ENCODE data around the gene ANKRD66.
"Not testable (repeated sequence)": the region's sequence is repeated elsewhere in the genome, so short reads cannot be mapped to it uniquely, and the experiment has no call there.

The ANKRD66 gene

DNA sequence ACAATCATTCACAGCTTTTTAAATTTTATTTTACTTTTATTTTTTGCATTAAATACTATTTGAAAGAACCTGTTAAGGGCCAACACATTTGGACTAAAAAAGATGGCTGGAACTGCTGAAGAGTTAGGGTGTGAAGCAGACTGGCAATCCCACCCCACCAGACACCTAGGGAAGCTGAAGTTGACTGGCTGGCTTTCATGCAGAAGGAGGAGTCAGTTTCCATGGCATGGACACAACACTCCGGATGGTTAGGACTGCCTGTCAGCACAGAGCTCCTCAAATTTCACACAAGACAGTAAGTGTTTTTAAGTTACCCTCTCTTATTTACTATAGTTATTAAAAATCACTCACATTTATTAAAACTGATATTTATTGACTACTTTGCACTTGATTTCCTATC lies at the start of gene ANKRD66:
Gene ANKRD66 (plus strand): TSS at position 238 of the 400 bp plus-strand sequence. CDS start 5,016 bp downstream, outside the sequence.
- DNase-seq (ENCODE audit: low spot score): no peak

- no peak for DNase-seq (ENCODE audit: low spot score)
These were observed 46.8 kb upstream of the ANKRD66 start for GRCh38 chr6:46699970-46700369.

- DNase-seq (ENCODE audit: low spot score): peak; percentile 42
These were observed 42.2 kb upstream of the ANKRD66 start for GRCh38 chr6:46704562-46704961.

- no peak for DNase-seq (ENCODE audit: low spot score)
These were observed 40.3 kb upstream of the ANKRD66 start for GRCh38 chr6:46706464-46706863.

- no peak for DNase-seq (ENCODE audit: low spot score)
These were observed 35.2 kb upstream of the ANKRD66 start for GRCh38 chr6:46711491-46711890.

DNA sequence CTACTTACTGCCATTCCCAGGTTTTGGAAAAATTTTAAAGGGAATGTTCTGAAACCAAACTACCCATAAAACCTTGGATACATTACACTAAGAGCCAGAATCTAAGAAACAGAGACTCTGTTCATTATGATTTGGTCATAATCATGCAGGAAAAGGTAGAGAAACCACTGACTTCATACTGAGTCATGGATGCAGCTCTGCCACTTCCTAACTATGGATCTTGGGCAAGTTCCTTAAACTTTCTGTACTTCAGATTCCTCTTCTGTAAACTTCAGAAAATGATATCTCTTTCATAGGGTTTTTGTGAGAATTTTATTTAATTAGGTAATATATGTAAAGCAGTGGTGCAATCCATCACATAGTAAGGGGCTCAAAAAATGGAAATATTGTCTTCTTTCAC lies 31.6 kb upstream of the ANKRD66 start:
- no peak for DNase-seq (ENCODE audit: low spot score)

DNA sequence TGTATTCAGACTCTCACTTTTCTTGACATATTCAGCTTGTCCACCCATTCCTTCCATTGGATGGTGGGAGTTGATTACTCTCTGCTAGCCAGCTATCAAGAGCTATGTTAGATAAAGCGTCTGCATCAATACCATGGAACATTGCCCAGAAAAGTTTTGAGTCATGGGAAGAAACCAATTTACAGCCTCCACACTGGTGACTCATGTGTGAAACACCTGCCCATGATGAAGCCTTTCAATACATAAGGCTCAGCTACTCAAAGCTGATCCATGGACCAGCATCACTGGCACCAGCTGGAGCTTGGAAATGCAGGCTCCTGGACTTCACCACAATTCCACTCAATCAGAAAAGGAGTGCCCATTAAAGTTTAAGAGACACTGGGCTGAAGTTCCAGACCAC lies 27.6 kb upstream of the ANKRD66 start:
- DNase-seq (ENCODE audit: low spot score): no peak

DNA sequence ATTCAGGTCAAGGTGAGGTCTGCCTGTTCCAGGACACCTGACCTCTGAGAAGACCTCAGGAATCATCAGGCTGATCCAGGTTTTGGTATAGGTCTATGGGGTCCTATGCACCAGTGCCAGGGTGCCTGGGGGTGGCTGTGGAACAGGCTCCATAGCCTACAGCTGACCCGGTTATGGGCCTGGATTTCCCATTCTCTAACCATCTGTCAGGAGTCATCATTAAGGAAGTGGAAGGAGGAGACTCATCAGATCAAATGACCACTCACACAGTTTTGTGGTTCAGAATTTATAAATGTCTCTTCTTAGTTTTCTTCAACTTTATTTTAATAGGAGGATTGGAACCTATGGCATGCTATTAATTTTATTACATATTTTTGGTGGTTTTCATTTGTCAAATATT lies 26.3 kb upstream of the ANKRD66 start:
- DNase-seq (ENCODE audit: low spot score): no peak

DNA sequence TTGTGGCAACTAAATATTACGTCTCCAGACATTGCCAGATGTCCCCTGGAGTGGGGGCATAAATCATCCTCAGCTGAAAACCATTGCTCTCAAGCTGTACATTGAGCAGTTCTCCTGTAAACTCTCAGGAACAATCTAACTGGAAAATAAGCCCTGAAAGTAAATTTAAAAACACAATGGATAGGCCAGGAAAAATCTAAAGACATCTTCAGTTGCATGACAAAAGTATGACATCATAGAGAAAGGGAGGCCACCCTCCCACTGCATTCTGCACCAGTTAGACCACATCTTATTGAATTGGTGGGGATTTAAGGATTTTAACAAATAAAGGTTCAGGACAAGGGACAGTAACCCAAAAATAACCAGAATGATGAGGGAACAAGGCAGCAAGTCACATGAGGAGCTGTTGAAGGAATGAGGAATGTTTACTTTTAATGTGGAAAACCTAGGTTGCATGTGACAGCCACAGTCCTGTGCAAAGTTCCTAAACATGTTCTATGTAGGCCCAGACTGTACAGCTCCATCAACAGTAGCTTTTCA lies 16.9 kb upstream of the ANKRD66 start:
- DNase-seq (ENCODE audit: low spot score): no peak

DNA sequence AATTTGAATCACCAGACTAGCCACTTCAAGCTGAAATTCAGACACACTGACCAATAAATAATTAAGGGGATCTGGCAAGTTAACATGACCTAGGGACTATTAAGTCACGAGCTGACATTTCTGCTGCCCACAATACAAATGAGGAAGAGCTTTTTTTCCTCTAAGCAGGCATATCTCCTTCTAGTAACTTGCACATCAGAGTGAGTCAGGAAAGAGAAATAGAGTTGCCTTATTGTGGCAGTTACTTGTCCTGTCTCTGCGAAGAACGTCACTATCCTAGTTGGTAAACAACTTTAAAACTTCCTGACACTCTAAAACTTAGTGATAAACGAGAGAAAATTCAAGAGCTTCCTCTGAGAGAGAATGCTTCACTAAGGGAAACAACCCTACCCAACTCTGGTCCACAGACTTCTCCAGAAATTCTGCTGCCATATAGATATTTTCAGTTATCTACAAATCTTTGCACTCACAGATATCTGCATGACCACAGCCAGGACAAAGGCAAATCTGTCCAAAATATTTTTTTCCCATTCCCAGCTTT lies 15.7 kb upstream of the ANKRD66 start:
- no peak for DNase-seq (ENCODE audit: low spot score)

GRCh38 chr6:46733341-46733801 lies 13.4 kb upstream of the ANKRD66 start:
- no peak for DNase-seq (ENCODE audit: low spot score)

DNA sequence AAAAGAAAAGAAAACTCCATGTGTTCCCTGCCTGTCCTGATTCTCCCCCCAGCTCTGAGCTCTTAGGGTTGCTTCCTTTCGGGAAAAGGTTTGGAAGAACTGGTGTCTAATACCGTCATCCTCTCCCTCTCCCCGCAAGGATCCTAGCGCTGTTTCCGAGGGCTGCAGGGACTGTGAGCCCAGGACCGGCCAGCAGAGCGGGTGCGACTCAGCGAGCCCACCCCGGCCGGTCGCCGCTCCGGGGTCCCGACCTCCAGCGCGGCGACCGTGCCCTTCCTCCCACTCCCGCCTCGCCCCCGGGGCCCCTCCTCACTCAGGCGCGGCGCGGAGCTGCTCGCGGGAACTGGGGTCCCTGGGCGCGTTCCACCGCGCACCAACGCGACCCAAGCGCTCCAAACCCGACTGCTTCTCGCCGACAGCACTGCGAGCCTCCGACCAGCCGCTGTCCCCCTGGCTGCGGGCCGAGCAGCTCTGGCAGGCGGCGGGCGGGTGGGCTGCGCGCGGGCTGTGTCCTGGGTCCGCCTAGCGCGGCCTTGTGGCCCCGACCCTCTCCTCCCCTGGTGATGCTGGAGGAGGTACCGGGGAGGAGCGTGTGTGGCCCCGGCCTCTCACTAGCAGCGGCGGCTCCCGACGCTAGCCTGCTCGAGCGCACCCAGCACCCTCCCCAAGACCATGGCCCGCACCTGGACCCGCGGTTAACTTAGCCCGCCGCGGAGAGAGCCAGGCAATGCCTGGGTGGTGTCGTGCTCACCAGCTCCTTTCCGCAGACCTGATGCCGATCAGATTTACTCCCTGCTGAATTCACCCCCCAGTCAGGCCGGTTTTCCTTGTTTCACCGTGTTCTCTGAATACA lies 11.6 kb upstream of the ANKRD66 start, which contains the start of gene PLA2G7:
Gene PLA2G7 (minus strand): TSS at position 509 of the 853 bp plus-strand sequence. CDS start 12,484 bp downstream, outside the sequence.
- DNase-seq (ENCODE audit: low spot score): no peak

DNA sequence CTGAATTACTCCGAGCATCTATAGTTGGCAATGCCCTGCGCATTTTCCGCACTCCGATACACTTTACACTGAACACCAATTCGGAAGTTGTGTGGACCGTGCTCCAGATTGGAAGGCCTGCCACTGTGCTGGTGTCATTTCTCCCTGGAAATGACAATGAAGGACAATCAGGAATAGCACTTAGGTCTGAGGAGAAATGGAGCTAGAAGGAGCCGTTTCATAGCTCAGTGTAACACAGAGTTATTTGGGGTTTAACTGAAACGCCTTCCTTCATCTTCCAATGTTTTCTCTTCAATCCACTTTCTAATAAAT lies 11.1 kb upstream of the ANKRD66 start:
- DNase-seq (ENCODE audit: low spot score): no peak

DNA sequence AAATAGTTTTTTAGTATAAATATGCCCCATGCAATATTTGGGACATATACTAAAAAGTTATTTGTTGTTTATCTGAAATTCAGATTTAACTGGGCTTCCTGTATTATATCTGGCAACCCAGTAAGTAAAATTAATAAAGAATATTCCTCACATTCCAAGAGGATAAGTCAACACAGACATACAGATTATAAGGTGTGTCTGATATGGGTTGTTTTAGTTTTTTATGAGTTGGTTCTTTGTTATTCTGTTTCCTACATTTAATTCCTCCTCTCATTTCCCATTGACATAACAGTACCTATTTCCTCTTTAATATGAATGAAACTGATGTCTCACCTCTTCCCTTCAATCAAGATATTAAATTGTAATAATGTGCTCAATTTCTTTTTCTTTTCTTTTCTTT lies 9.8 kb upstream of the ANKRD66 start:
- no peak for DNase-seq (ENCODE audit: low spot score)

GRCh38 chr6:46741482-46741881 lies 5.3 kb upstream of the ANKRD66 start:
- no peak for DNase-seq (ENCODE audit: low spot score)

DNA sequence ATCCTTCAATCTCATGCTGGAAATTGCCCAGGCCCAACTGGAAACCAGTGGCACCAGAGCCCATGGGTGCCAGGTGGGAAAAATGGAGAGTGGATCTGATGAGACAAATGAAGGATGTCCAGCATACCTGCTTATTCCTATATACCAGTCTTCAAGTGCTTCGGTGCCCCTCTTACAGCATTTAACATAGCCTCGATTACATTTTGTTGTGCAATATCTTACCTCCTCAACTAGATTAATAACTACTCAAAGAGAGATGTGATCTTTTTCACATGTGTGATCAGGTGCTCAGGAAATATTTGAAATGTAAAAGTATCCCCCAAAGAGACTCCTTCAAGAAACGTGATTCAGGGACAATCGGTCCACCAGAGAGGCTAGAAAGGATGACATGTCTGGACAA lies 4.8 kb upstream of the ANKRD66 start:
- no peak for DNase-seq (ENCODE audit: low spot score)

DNA sequence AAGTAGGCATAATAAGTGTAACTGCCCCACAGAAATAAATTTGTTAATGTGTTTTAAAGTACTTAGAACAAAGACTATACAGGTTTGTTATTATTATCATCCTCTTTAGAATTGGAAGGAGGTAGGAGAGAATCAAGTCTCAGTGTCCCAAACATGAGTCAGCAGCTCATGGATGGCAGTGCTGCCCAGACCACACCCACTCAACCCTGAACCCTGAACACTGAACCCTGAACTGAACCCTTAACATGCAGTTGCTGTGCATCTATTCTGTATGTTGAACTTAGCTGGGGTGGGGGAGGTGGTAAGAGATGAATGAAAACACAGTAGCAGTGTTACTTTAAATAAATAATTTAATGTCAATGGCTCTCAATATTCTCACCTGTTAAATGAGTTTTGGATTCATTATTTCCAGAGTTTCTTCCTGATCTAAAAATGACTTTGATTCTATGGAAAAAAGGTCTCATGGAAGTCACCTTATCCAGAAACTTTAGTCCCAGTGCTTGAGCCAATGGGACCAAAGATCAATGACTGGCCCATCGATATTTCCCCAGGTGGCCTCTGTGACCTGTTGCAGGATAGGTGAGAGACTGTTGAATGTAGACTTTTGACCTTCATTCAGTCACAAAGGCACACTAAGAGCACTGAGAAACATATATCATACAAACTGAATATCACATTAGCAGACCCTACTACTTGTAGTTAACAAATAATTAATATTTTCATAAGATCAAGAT lies 3.1 kb upstream of the ANKRD66 start:
- no peak for DNase-seq (ENCODE audit: low spot score)

GRCh38 chr6:46744159-46744725 lies 2.5 kb upstream of the ANKRD66 start:
- not testable (repeated sequence) for DNase-seq (ENCODE audit: low spot score)

- no peak for DNase-seq (ENCODE audit: low spot score)
These were observed 760 bp upstream of the ANKRD66 start for GRCh38 chr6:46745973-46746372.

GRCh38 chr6:46748940-46749503 lies 2.3 kb downstream of the ANKRD66 start:
- no peak for DNase-seq (ENCODE audit: low spot score)

DNA sequence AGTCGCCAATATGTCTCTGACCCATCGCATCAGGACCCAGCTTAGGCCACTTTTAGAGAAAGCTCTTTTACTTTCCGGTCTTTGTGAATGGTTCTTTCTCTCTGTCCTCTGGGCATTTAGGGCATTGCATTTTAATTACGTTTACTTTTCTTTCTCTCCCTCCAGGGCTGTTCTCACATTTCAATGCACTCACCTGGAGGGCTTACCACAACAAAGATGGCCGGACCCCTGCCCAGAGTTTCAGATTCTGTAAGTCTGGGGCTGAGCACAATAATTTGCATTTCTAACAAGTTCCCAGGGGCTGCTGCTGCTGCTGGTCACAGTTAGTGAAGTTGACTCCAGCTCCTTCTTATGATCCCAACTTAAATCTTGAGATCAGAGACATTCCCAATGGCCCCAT lies 3.0 kb downstream of the ANKRD66 start:
- DNase-seq (ENCODE audit: low spot score): no peak

GRCh38 chr6:46751658-46752057 lies 4.9 kb downstream of the ANKRD66 start:
- no peak for DNase-seq (ENCODE audit: low spot score)

Measured in NAMALWA (cell line).